ENCODE data around the gene ADAT3.

The ADAT3 gene

GRCh38 chr19:1953441-1954094, 48.4 kb downstream of the ADAT3 start:
- Histone ChIP-seq H3K9me3 (ENCODE audit: control insufficient read depth, low read length) (no peaks in the 10 kb centered on the region), H3K4me3 (ENCODE audit: low read length) (no peak overlapping the region), H3K4me1 (ENCODE audit: control insufficient read depth, insufficient read depth, low read length) (peaks cover 4% of the 10 kb centered on the region), H3K27me3 (ENCODE audit: control insufficient read depth, insufficient read depth, low read length) (no peaks in the 10 kb centered on the region), H3K36me3 (ENCODE audit: control insufficient read depth, insufficient read depth, low read length) (no peaks in the 10 kb centered on the region), H3K9ac (ENCODE audit: low read length) (no peak overlapping the region)

GRCh38 chr19:1954532-1954933, 49.3 kb downstream of the ADAT3 start:
- Histone ChIP-seq H3K27me3 (ENCODE audit: control insufficient read depth, insufficient read depth, low read length) (no peaks in the 10 kb centered on the region), H3K36me3 (ENCODE audit: control insufficient read depth, insufficient read depth, low read length) (no peaks in the 10 kb centered on the region), H3K4me3 (ENCODE audit: low read length) (no peak overlapping the region), H3K9me3 (ENCODE audit: control insufficient read depth, low read length) (no peaks in the 10 kb centered on the region), H3K4me1 (ENCODE audit: control insufficient read depth, insufficient read depth, low read length) (peaks cover 4% of the 10 kb centered on the region), H3K9ac (ENCODE audit: low read length) (no peak overlapping the region)

GRCh38 chr19:1955171-1956121, 50.2 kb downstream of the ADAT3 start:
- H3K4me3 ChIP-seq (ENCODE audit: low read length): no peak overlapping the region
- peaks cover 4% of the 10 kb centered on the region for H3K4me1 ChIP-seq (ENCODE audit: control insufficient read depth, insufficient read depth, low read length)
- no peaks in the 10 kb centered on the region for H3K9me3 ChIP-seq (ENCODE audit: control insufficient read depth, low read length)
- H3K36me3 ChIP-seq (ENCODE audit: control insufficient read depth, insufficient read depth, low read length): no peaks in the 10 kb centered on the region
- H3K27me3 ChIP-seq (ENCODE audit: control insufficient read depth, insufficient read depth, low read length): no peaks in the 10 kb centered on the region
- H3K9ac ChIP-seq (ENCODE audit: low read length): no peak overlapping the region

- H3K36me3 ChIP-seq (ENCODE audit: control insufficient read depth, insufficient read depth, low read length): no peaks in the 10 kb centered on the region
- H3K9ac ChIP-seq (ENCODE audit: low read length): no peak overlapping the region
- H3K4me3 ChIP-seq (ENCODE audit: low read length): no peak overlapping the region
- H3K27me3 ChIP-seq (ENCODE audit: control insufficient read depth, insufficient read depth, low read length): no peaks in the 10 kb centered on the region
- peaks cover 4% of the 10 kb centered on the region for H3K4me1 ChIP-seq (ENCODE audit: control insufficient read depth, insufficient read depth, low read length)
- no peaks in the 10 kb centered on the region for H3K9me3 ChIP-seq (ENCODE audit: control insufficient read depth, low read length)
Observed at GRCh38 chr19:1956122-1956494, 50.9 kb downstream of the ADAT3 start.

- no peak overlapping the region for H3K4me3 ChIP-seq (ENCODE audit: low read length)
- H3K9ac ChIP-seq (ENCODE audit: low read length): no peak overlapping the region
- H3K4me1 ChIP-seq (ENCODE audit: control insufficient read depth, insufficient read depth, low read length): peaks cover 4% of the 10 kb centered on the region
Observed at GRCh38 chr19:1956868-1957492, 51.8 kb downstream of the ADAT3 start.

GRCh38 chr19:1957562-1958248, 52.5 kb downstream of the ADAT3 start:
- Histone ChIP-seq H3K4me3 (ENCODE audit: low read length) (no peak overlapping the region), H3K36me3 (ENCODE audit: control insufficient read depth, insufficient read depth, low read length) (no peaks in the 10 kb centered on the region), H3K4me1 (ENCODE audit: control insufficient read depth, insufficient read depth, low read length) (peaks cover 4% of the 10 kb centered on the region), H3K9me3 (ENCODE audit: control insufficient read depth, low read length) (no peaks in the 10 kb centered on the region), H3K9ac (ENCODE audit: low read length) (no peak overlapping the region), H3K27me3 (ENCODE audit: control insufficient read depth, insufficient read depth, low read length) (no peaks in the 10 kb centered on the region)

More at GRCh38 chr19:1956868-1957492, 51.8 kb downstream of the ADAT3 start:
- H3K9me3 ChIP-seq (ENCODE audit: control insufficient read depth, low read length): no peaks in the 10 kb centered on the region
- no peaks in the 10 kb centered on the region for H3K27me3 ChIP-seq (ENCODE audit: control insufficient read depth, insufficient read depth, low read length)
- no peaks in the 10 kb centered on the region for H3K36me3 ChIP-seq (ENCODE audit: control insufficient read depth, insufficient read depth, low read length)

GRCh38 chr19:1959928-1960589, 54.9 kb downstream of the ADAT3 start:
- no peaks in the 10 kb centered on the region for H3K36me3 ChIP-seq (ENCODE audit: control insufficient read depth, insufficient read depth, low read length)
- no peaks in the 10 kb centered on the region for H3K9me3 ChIP-seq (ENCODE audit: control insufficient read depth, low read length)

GRCh38 chr19:1961000-1961883, 56.0 kb downstream of the ADAT3 start:
- no peaks in the 10 kb centered on the region for H3K27me3 ChIP-seq (ENCODE audit: control insufficient read depth, insufficient read depth, low read length)
- no peak overlapping the region for H3K4me3 ChIP-seq (ENCODE audit: low read length)
- H3K4me1 ChIP-seq (ENCODE audit: control insufficient read depth, insufficient read depth, low read length): no peaks in the 10 kb centered on the region
- H3K36me3 ChIP-seq (ENCODE audit: control insufficient read depth, insufficient read depth, low read length): no peaks in the 10 kb centered on the region
- H3K9ac ChIP-seq (ENCODE audit: low read length): no peak overlapping the region
- no peaks in the 10 kb centered on the region for H3K9me3 ChIP-seq (ENCODE audit: control insufficient read depth, low read length)

More at GRCh38 chr19:1959928-1960589, 54.9 kb downstream of the ADAT3 start:
- Histone ChIP-seq H3K9ac (ENCODE audit: low read length) (no peak overlapping the region), H3K27me3 (ENCODE audit: control insufficient read depth, insufficient read depth, low read length) (no peaks in the 10 kb centered on the region), H3K4me3 (ENCODE audit: low read length) (no peak overlapping the region), H3K4me1 (ENCODE audit: control insufficient read depth, insufficient read depth, low read length) (no peaks in the 10 kb centered on the region)

- H3K4me1 ChIP-seq (ENCODE audit: control insufficient read depth, insufficient read depth, low read length): no peaks in the 10 kb centered on the region
- no peaks in the 10 kb centered on the region for H3K27me3 ChIP-seq (ENCODE audit: control insufficient read depth, insufficient read depth, low read length)
- H3K36me3 ChIP-seq (ENCODE audit: control insufficient read depth, insufficient read depth, low read length): no peaks in the 10 kb centered on the region
- no peak overlapping the region for H3K4me3 ChIP-seq (ENCODE audit: low read length)
- H3K9ac ChIP-seq (ENCODE audit: low read length): no peak overlapping the region
- H3K9me3 ChIP-seq (ENCODE audit: control insufficient read depth, low read length): no peaks in the 10 kb centered on the region
Observed at GRCh38 chr19:1962674-1963073, 57.5 kb downstream of the ADAT3 start.
